HPDE6-E6E7 (cell line): Measurements from ENCODE around the gene PXMP2.

Experiments used
- DNase-seq: peaks from one replicate; pipeline ENCODE4 v3.0.0; 2011; ENCODE audit warnings: missing footprints; ENCODE audit errors: extremely low spot score

The PXMP2 gene

DNA sequence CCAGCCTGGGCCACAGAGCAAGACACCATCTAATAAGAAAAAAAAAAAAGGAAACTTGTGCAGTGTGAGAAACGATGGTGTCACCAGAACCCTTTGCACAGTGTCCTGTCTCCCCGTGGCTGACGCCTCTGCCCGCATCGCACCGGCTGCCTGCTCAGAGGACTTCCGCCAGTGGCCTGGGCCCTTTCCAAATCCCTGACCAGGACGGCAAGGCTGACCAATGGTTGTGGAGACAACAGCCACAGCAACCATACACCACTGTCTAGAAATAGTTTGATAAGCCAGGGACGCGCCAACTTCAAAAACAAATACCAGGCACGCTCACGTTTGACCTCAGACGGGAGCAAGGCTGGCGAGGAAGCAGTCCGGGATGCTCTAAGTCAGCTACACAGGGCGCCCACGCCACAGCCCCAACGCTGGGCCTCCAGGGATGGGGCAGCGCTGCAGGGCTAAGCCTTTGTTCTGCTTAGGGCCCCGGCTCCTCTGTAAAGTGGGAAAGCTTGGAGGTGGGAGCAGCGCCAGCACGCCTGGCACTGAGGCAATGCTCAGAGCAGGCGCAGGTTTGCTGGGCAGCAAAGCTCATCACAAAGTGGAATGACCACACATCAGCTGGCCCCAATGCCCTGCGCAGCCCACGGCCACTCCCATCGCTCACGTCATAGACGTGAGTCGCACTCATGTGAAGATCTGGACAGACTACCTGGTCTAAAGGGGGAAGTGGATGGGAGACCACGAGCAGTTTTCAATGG lies 35.8 kb downstream of the PXMP2 start:
- DNase-seq = no peak

DNA sequence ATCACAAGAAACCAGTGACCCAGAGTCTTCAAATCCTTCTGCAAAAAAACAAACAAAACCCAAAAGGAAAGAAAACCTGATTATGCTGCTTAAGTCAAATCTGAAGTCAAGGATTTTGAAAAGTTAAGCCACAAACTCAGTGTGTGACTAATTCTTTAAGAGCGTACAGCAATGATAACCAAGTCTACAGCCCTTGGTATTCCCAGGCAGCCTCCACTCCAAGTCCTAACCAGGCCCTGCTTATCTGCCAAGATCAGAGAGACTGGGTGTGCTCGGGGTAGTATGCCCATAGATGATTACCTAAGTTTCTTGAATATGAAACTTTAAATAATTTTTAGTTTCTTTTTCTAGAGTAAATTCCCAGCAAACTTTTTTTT lies 36.4 kb downstream of the PXMP2 start:
- DNase-seq = no peak

- no peak for DNase-seq
Observed at GRCh38 chr12:132724506-132725241, 37.3 kb downstream of the PXMP2 start.

- no peak for DNase-seq
Observed at GRCh38 chr12:132726386-132726785, 39.0 kb downstream of the PXMP2 start.

DNA sequence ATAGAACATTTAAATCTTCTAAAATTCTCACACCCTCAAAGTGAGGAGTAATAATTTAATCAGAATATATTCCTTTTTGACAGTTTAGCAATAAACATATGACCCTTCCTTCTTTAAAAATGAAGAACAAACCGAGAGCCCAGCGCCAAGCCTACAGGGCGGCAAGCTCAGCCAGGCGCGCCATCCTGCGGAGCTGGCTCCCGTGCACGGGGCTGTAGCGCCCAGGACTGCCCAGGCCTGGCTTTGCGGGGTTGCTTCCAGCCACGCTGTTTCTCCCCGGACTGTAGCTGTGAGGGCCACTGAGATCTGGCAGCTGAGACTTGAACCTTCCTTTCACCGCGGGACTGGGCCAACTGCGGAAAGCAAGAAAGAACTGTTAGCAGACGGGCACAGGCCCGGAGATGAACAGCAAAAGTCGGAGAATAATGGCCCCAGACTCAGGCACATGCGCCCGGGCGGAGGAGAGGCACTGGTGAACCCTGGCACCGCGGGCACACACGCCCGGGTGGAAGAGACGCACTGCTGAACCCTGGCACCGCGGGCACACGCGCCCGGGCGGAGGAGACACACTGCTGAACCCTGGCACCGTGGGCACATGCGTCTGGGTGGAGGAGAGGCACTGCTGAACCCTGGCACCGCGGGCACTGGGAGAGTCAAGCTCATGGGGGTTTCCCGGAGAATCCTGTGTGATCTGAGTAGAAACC lies 39.9 kb downstream of the PXMP2 start:
- no peak for DNase-seq

DNA sequence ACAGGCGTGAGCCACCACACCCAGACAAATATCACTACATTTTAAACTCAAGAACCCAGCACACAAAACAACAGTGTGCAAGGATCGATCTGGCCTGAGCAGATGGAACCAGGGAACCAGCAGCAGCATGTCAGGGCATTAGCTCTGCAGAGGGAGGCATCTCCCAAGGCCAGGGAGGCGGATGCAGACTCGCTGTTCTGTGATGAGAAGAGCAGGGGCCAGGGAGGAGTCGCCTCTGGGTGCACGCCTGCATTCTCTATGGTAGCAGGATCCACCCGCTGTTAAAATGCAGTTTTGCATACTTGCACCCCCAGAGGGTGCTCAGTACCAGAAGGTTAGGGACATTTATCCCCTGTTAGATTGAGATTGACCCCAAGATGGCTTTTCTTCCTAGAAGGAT lies 41.1 kb downstream of the PXMP2 start:
- DNase-seq = no peak

- no peak for DNase-seq
Observed at GRCh38 chr12:132729541-132730320, 42.3 kb downstream of the PXMP2 start.

GRCh38 chr12:132730353-132730752 lies 43.0 kb downstream of the PXMP2 start:
- DNase-seq = no peak

GRCh38 chr12:132731574-132731973 lies 44.2 kb downstream of the PXMP2 start:
- no peak for DNase-seq

- DNase-seq = no peak
Observed at GRCh38 chr12:132734206-132734605, 46.8 kb downstream of the PXMP2 start.

- DNase-seq = no peak
Observed at GRCh38 chr12:132735496-132735895, 48.1 kb downstream of the PXMP2 start.

DNA sequence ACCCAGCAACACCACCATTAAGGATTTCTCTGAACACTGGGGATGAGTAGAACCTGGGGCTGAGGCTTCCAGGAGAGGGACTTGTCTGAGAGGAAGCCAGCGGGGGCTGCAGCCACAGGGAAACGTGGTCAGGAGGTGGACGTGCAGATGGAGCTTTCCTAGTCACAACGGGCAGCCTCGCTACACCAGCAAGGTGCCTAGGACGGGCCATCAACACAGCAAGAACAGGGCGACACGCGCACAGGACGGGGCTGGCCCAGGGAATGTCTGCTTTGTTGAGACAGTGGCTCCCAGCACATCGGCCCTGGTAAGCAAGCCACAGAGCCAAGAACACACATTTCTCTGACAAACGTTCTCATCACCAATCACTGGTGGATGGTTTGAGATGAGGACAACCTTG lies 49.0 kb downstream of the PXMP2 start:
- no peak for DNase-seq

- no peak for DNase-seq
Observed at GRCh38 chr12:132736913-132737312, 49.5 kb downstream of the PXMP2 start.

DNA sequence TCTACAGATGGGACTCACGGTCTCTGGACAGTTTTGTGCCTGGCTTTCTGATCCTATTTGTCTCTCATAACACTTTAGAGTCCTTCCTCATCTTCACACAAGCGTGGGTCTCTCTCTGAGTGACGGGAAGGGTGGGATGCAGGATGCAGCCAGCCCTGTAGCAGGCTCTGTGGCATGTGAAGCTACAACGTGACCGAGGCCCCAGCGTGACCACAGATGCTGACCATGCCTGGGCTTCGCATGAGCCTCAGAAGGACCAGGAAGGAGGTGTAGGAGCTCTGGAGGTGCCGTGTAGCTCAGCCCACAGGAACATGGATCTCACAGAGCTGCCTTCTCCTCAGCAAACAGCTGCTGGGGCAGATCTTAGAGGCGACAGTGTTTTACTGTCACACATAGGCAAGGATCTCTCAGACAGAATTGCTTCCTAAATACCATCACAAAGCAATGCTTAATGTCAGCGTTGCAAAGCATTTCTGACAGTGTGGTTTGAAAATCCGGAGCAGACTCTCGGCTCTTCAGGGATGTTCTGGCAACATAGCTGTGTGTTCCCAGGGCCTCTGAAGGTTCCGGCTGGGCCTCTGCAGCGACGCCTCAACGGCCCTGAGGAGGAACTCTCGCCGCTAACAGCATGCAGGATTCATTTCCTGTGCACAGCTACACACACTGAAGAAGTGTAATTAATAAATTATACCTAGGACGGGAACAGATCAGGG lies 52.4 kb downstream of the PXMP2 start:
- no peak for DNase-seq

- no peak for DNase-seq
Observed at GRCh38 chr12:132740313-132740646, 52.9 kb downstream of the PXMP2 start.

GRCh38 chr12:132740652-132741051 lies 53.3 kb downstream of the PXMP2 start:
- no peak for DNase-seq

DNA sequence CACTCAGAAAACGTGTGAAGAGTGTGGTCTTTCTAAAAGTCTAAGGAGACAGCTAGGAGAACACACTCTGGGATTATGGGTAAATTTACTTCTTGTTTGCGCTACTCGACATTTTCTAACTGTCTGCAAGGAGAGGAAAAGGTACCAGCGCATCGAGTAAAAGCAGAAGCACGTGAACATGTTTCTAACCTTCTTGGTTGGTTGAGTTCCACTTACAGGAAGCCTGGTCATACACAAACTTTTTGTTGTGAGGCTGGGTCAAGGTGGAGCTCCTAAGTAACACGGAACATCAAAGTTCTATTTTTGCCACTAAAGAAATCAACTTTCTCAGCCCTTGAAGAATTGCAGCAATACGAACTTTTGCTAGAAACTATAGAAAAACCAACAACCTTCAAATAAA lies 54.2 kb downstream of the PXMP2 start:
- no peak for DNase-seq

DNA sequence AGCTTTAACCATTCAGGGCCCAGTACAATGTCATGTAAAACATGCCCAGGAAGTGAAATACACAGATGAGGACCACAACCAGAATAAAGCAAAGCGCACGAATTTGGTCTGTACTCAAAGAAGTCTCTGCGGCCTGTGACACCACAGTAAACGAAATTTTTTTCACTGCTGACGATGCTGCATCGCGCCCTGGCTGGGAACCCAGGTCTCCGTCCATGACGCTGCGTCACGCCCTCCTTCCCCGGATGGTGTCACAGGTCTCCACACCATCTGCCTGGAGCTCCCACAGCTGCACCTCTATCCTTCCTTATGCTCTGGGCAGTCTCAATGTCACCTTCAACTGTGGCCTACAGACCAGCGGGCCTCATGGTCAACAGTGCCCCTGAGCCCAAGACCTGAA lies 56.4 kb downstream of the PXMP2 start:
- DNase-seq = no peak

DNA sequence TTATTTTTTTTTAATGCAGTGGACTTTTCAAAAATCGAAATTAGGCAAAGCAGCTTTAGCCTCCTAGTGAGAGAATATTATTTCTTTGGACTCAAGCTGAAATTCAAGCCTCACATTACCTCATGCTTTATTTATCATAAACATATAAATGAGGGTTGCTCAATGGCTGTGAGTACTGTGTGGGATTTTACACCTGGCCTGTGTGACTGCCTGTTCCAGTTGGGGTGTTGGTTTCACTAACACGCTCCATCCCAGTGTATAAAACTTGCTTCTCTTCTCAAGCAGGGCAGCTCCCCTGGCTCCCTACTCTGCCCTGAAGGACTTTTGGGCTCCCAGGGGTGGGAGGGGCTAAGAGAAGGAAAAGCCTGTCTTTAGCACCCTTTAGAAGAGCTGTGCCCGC lies 59.2 kb downstream of the PXMP2 start:
- no peak for DNase-seq

- no peak for DNase-seq
Observed at GRCh38 chr12:132747395-132747794, 60.0 kb downstream of the PXMP2 start.

- DNase-seq = no peak
Observed at GRCh38 chr12:132747896-132748295, 60.5 kb downstream of the PXMP2 start.

DNA sequence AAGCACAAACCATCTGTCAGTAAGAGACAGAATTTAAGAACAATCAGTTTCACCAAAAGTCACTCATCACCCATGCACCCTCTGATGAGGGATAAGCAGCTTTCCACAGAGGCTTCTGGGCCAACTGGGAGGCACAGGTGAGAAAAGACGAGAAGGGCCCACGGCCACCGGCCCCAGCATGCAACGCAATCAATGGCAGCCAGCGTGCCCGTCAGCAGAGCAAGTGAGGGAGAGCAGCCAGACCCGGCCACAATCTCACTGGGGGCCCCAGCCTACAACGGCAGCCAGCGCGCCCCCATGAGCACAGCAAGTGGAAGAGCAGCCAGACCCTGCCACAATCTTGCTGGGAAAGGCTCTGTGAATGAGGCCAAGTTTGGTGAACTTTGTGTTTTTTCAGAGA lies 60.9 kb downstream of the PXMP2 start:
- no peak for DNase-seq
